Brain pericyte (primary cell): ENCODE results near the gene RASSF8.

Source experiments
- DNase-seq: peaks from one replicate; pipeline ENCODE4 v3.0.0-alpha.2; 2012; ENCODE audit warnings: low read depth, low spot score

RASSF8 gene

DNA sequence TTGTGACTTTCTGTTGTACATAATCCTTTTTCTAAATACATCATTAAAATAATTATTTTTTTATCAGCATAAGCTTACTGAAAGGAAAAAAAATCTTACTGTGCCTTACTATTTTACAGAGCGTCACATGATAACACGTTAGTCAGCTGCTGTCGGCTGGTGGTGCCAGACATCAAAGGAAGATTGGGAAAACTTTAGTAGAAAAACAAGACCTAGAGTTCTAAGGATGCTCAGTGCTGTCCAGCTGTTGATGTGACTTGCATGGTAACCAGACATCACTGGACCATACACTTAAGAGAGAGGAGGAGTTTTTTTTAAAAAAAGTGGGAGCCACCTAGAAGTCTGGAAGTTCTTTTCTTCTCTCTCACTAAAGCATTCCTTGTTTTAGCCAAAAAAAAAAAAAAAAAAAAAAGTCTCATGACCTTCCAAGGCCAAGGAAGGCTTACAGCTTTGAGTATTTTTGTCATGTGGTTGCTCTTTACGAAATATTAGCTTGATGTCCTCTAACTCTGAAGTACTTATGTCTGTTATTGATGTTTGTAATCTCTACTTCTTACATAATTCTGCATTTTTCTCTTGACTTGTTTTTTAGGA, 4.5 kb downstream of the RASSF8 start:
- DNase-seq = no peak

- no peak for DNase-seq
Observed at GRCh38 chr12:25965682-25966081, 7.2 kb downstream of the RASSF8 start.

DNA sequence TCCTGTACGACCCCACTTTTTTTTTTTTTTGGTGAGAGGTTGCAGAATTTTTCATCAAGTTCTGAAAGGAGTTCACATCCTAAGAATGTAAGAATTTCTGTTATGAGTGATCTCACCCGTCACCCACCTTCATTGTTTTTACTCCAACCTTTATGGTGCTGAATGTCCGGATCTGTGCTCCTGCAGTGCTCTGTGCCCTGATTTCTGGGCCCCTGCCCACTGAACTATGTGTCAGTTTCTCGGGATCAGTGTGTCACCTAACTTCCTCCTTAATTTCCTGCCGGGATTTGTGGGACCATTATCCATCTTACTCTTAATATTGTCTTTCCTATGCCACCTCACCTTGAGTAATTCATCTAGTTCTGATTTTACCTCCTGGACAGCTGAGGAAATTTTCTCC, 11.6 kb downstream of the RASSF8 start:
- DNase-seq = no peak

- no peak for DNase-seq
Observed at GRCh38 chr12:25970916-25971653, 12.6 kb downstream of the RASSF8 start.

DNA sequence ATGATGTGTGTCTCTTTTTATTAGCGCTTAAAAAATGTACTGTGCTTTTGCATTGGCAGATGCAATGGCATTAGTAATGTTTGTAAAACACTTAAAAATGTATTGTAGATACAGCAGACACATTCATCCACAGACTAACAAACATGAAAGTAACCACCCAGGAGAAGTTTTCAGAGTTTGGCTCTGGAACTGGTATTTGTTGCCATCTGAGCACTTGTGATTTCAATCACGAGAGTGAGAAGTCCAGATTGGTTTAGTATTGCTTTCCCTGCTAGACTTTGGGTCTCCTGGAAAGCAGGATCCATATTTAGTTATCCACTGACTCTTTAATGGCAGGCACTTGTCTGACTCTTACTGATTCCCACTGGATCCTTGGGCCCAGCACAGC, 13.2 kb downstream of the RASSF8 start:
- DNase-seq = no peak

GRCh38 chr12:25972783-25973182, 14.3 kb downstream of the RASSF8 start:
- DNase-seq = no peak

DNA sequence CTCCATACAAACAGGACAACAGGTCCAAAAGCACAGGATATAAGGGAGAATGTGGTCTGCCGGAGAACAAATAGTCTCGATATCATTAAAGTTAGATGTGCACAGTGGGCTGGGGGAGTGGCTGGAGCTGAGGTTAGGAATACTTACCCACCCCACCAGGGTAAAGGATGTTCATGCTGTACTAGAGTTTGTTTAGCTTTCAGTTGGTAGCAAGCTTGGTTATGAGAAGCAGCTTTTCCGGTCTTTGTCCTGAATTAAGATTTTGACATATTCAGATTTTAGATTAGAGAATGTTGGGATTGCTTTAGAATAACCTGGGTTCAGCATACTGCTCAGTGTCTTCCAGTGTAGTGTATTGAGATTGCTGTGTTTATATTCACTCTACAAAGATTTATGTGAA, 16.7 kb downstream of the RASSF8 start:
- DNase-seq = no peak

DNA sequence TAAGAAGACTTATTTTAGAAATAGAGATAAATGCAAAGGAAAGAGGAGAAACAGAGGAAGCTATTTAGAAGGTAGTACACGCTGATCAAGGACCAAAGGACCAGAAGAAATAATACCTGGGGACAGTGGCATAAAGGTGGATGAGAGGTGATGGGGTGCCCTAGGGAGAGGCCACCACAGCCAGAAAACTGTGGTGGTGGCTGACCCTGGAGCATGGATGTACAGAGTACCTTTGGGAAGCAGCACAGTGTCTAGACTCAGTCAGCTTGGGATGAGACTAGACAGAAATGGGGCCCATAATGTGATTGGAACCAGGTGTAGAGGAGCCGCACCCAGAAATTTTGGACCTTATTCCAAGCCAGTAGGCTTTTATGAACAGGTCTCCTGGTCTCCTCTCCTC, 17.2 kb downstream of the RASSF8 start:
- DNase-seq = no peak

DNA sequence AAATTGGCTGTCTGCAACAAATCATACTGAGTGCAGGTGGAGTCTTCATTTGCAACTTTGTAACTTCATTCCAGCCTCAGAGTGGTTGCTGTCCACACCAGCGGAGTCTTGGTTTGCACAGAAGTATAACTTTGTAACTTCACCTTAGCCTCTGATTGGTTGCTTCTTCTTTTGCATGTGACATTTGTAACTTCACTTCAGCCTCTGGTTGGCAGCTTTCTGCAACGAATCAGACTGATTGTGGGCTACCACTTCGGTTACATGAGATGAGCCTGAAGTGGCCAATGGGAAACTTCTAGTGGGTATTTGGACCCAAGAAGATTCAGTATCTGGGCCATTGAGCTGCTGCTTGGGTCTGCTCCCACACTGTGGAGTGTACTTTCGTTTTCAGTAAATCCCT, 17.8 kb downstream of the RASSF8 start:
- no peak for DNase-seq

- no peak for DNase-seq
Observed at GRCh38 chr12:25977047-25977446, 18.6 kb downstream of the RASSF8 start.

DNA sequence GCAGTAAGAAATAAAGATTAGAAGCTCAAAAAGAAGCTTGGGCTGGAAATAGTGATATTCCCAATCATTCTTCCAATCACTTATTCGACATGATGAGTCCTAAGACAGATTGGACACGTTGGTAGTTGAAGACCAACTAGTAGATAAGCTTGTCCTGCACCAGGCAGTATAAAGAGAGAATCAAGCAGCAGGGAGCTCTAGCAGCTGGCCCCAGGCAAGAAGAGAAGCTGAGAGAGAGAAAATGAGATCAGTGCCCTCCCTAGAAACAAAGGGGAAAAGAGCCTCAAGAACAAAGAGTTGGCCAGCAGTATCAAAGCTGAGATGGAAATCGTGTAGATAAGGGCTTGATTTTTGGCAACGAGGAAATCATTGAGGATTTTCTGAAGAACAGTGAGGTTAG, 20.6 kb downstream of the RASSF8 start:
- no peak for DNase-seq

DNA sequence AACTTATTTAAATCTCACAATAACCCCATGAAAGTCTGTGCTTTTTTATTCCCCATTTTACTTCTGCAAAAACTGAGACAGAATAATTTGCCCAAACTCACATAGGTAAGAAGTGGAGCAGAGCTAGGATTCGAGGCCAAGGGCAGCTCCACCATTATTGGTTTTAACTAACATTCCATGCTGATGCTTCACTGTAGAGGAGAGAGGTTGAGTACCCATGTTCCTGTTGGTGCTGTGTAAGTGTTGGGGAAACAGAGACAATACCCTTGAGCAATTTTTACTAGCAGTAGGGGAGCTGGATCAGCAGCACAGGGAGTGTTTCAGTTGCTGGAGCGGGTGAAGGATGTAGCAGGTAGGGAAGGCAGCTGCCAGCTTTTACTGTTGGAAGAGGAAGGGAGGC, 21.1 kb downstream of the RASSF8 start:
- DNase-seq = no peak

DNA sequence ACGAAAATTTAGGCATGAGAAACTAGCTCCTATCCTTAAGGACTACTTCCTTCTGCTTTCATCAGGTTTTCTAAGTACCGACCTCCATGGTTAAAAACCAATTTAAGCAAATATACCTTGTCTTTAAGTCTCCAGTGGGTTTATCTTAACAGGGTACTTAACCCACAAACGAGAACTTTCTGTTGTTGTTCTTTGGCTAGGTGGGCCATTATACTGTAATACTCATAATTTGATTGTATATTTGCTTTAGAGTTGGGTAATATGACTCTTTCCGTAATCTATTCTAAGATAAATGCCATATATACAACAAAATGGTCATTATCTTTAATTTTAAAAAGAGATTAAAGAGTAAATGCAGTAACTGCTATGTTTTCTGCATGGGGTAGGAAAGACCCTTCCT, 21.6 kb downstream of the RASSF8 start:
- DNase-seq = no peak

GRCh38 chr12:25981597-25981996, 23.1 kb downstream of the RASSF8 start:
- DNase-seq = no peak

- DNase-seq = no peak
Observed at GRCh38 chr12:25982416-25982815, 23.9 kb downstream of the RASSF8 start.

- DNase-seq = no peak
Observed at GRCh38 chr12:25983625-25984024, 25.1 kb downstream of the RASSF8 start.

DNA sequence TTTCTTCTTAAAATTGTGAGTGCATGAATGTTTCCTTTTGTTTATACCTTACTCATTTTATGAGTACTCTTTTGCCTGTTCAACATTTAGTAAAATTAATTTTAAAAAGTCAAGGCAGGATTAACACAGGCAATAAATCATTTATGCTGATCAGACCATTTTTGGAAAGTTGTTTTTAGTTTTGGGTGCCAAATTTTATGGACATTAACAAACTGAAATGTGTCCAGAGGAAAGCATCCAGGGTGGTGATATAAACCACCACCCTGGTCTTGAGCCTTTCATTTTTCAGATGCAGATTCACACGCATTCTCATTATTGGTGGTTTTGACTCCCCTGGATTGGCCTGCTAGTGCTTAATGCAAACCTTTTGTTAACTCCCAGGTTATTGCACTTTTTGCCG, 26.3 kb downstream of the RASSF8 start:
- DNase-seq = no peak

DNA sequence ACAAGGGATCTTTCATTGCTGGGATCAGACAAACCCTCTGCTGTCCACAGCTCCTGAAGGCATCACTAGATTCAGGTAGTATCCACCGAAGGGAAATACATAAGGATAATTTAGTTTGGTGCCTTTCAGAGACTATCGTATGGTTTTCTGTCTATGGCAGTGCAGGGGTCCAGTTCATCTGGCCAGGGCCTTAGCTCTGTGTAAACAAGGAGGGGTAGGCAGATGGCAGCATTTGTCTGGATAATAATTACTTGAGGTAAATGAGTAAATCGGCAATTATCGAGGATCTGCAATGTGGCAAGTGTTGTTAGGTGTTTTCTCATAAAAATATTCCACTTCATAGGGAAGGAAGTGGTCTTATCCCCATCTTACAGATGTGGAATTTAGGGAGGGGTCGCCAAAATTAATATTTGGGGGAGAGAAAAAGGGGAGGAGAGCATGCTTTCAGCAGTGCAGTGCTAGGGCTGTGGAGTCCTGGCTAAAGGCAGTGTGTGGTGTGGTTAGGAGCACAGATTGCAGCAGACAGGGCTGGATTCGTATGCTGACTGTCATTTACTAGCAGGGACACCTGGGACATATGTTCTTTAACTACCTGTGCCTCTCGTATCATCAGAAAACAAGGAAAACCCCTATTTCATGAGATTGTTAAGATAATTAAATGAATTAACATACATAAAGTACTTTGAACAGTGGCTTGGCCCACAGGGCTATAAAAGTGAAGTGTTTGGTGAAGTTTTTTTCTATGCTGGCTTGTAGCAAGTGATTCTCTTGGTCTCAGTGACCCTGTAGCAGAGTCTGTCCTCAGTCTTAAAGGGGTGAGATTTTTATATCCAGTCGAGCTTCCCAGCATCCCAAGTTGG, 27.1 kb downstream of the RASSF8 start:
- no peak for DNase-seq

- DNase-seq = no peak
Observed at GRCh38 chr12:25986180-25986579, 27.7 kb downstream of the RASSF8 start.

DNA sequence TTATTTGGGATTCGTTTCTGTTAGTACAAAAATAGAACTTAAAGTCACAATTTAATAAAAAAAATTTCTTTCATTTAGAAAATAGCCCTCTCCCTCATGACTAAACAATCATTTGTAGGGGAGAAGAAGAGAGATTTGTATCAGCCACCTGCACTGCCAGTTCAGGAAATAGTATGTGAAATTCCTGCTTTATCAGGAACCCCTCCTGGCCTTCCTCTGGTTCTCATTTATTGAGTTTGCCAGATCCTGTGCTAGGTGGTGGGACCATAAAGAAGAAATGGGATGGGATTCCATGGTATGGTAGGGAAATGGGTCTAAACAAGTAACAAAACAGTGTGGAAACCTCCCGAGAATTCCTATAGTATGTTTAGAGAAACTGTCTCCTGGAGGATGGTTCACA, 30.0 kb downstream of the RASSF8 start:
- no peak for DNase-seq

DNA sequence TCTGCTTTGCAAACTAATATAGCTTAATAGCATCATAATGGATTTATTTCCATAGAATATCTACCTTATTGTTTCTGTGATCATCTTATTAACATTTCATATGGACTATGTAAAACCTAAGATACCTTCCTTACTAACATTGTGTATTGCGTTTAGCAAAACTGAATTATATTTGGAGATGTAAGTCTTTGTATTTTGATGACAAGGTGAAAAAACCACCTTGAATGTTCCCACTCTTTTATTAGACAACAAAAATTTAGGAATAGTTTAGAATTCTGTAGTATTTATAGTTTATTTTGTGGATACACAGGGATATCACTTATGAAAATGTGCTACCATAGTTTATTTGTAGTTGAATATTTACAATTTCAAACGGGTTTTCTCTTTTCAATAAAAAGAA, 32.0 kb downstream of the RASSF8 start:
- no peak for DNase-seq

GRCh38 chr12:25992026-25992782, 33.7 kb downstream of the RASSF8 start:
- DNase-seq = no peak
